Endothelial cell (in vitro differentiated cells): Measurements from ENCODE around the gene GARRE1. TPM values are rescaled to one million over a fixed set of nuclear protein-coding genes. Genes with fewer than 3 reads are reported as not detected.
A peak's percentile ranks its signal among the peaks of the same experiment; 100 is the strongest.
"Not testable (repeated sequence)": the region's sequence is repeated elsewhere in the genome, so short reads cannot be mapped to it uniquely, and the experiment has no call there.

Experiments
- DNase-seq: peaks from one replicate; pipeline ENCODE4 v3.0.0; 2021; ENCODE audit warnings: low spot score
- H3K27ac Mint-ChIP-seq: one replicate; pipeline ENCODE4 v1.8.0; 2021; ENCODE audit warnings: mixed read lengths, inconsistent platforms; ENCODE audit not compliant: unreplicated experiment
- H3K27me3 Mint-ChIP-seq: one replicate; pipeline ENCODE4 v1.8.0; 2021; ENCODE audit warnings: mild to moderate bottlenecking, moderate library complexity, mixed read lengths, inconsistent platforms; ENCODE audit not compliant: unreplicated experiment
- H3K36me3 Mint-ChIP-seq: one replicate; pipeline ENCODE4 v1.8.0; 2021; ENCODE audit warnings: mild to moderate bottlenecking, low read depth, mixed read lengths, inconsistent platforms; ENCODE audit not compliant: unreplicated experiment
- H3K4me1 Mint-ChIP-seq: one replicate; pipeline ENCODE4 v1.8.0; 2021; ENCODE audit warnings: mild to moderate bottlenecking, mixed read lengths, inconsistent platforms; ENCODE audit not compliant: unreplicated experiment
- H3K4me3 Mint-ChIP-seq: one replicate; pipeline ENCODE4 v1.8.0; 2021; ENCODE audit warnings: mild to moderate bottlenecking, mixed read lengths, inconsistent platforms; ENCODE audit not compliant: unreplicated experiment
- H3K9me3 Mint-ChIP-seq: one replicate; pipeline ENCODE4 v1.8.0; 2021; ENCODE audit warnings: mixed read lengths, inconsistent platforms; ENCODE audit not compliant: unreplicated experiment
- total RNA-seq: library from RNA; stranded (reverse); fragmentation: NEBNext Ultra II Directional; extraction: Animal tissue kit (Norgen Biotek cat#: 25700); gene quantifications from one replicate; pipeline ENCODE4 v1.2.1, GENCODE V29; 2021; ENCODE audit not compliant: unreplicated experiment
- TF ChIP-seq, protein P1 (sequence below): fragments of 200-600 bp; sonication (generic); IDR thresholded peaks from one replicate; pipeline ENCODE4 v1.5.0; 2021; ENCODE audit warnings: antibody characterized with exemption; ENCODE audit not compliant: unreplicated experiment

Gene GARRE1
- total RNA-seq, 1 donor from 2014 or later = 49.0 TPM

DNA sequence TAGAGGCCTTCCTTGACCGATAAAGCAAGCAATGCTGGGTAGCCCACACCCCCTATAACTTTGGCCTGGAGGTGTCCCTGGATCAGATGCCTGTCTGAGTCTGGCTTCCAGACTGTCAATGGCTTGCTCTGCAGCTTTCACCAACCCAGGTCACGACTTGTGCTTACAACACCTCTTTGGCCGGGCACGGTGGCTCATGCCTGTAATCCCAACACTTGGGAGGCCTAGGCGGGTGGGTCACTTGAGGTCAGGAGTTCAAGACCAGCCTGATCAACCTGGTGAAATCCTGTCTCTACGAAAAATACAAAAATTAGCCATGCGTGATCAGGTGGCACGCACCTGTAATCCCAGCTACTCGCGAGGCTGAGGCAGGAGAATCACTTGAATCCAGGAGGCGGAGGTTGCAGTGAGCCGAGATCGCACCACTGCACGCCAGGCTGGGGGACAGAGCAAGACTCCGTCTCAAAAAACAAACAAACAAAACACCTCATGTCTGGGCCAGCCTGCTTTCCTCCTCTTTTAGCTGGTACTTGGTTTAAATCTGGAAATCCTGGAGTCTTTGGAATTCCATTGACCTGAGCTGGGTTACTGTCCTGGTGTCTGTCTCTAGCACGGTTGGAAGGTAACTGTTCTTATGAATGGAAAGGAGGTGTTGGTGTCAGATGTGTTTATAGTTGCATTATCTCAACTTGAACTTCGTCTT, 10.3 kb upstream of the GARRE1 start:
- Mint-ChIP-seq H3K4me1 (no peaks in the 10 kb centered on the region), H3K36me3 (no peaks in the 10 kb centered on the region), H3K27ac (no peak overlapping the region), H3K27me3 (peaks cover 1% of the 10 kb centered on the region), H3K9me3 (no peaks in the 10 kb centered on the region), H3K4me3 (no peak overlapping the region)
- no peak for DNase-seq
- TF ChIP-seq, protein P1, sequence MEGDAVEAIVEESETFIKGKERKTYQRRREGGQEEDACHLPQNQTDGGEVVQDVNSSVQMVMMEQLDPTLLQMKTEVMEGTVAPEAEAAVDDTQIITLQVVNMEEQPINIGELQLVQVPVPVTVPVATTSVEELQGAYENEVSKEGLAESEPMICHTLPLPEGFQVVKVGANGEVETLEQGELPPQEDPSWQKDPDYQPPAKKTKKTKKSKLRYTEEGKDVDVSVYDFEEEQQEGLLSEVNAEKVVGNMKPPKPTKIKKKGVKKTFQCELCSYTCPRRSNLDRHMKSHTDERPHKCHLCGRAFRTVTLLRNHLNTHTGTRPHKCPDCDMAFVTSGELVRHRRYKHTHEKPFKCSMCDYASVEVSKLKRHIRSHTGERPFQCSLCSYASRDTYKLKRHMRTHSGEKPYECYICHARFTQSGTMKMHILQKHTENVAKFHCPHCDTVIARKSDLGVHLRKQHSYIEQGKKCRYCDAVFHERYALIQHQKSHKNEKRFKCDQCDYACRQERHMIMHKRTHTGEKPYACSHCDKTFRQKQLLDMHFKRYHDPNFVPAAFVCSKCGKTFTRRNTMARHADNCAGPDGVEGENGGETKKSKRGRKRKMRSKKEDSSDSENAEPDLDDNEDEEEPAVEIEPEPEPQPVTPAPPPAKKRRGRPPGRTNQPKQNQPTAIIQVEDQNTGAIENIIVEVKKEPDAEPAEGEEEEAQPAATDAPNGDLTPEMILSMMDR = no peak

DNA sequence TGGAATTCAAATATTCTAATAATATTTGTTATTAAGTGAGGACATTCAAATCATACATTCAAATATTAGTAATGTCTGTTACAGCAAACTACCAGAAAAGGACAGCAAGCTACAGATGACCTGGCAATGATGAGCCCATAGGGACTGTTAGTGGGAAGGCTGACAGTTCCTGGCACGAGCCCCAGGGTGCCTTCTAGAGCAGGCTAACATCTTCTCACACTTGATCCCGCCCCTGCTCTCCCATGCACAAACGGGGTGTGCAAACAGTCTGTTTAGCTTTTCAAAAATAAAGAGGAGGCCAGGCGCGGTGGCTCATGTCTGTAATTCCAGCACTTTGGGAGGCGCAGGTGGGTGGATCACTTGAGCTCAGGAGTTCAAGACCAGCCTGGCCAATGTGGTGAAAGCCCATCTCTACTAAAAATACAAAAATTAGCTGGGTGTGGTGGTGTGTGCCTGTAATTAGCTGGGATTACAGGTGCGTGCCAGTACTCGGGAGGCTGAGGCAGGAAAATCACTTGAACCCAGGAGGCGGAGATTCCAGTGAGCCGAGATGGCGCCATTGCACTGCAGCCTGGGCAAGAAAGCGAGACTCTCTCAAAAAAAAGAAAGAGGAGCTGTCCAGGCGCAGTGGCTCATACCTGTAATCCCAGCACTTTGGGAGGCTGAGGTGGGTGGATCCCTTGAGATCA, 9.6 kb upstream of the GARRE1 start:
- Mint-ChIP-seq H3K4me3 (no peak overlapping the region), H3K27ac (no peak overlapping the region), H3K27me3 (peaks cover 1% of the 10 kb centered on the region), H3K4me1 (no peaks in the 10 kb centered on the region), H3K9me3 (no peaks in the 10 kb centered on the region), H3K36me3 (no peaks in the 10 kb centered on the region)
- TF ChIP-seq, protein P1 = no peak
- no peak for DNase-seq

DNA sequence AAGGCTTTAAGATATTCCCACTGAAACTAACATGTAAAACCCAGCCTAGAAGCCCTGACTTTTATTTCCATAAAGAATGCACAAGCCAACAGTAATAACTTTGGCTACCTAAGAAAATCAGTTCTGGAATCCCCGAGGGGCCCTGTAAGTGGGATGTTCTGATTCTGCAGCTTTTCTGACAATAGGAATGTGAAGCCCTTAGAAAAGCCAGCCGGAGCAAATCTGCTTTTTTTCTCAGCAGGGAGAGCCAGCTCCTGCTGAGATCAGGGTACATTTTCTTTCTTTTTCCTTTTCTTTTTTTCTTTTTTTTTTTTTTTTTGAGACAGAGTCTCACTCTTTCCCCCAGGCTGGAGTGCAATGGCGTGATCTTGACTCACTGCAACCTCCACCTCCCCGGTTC, 8.0 kb upstream of the GARRE1 start:
- Mint-ChIP-seq H3K36me3 (peaks cover 3% of the 10 kb centered on the region), H3K9me3 (no peaks in the 10 kb centered on the region), H3K27me3 (peaks cover 1% of the 10 kb centered on the region), H3K27ac (no peak overlapping the region), H3K4me3 (no peak overlapping the region), H3K4me1 (no peaks in the 10 kb centered on the region)
- DNase-seq = no peak
- TF ChIP-seq, protein P1 = no peak

DNA sequence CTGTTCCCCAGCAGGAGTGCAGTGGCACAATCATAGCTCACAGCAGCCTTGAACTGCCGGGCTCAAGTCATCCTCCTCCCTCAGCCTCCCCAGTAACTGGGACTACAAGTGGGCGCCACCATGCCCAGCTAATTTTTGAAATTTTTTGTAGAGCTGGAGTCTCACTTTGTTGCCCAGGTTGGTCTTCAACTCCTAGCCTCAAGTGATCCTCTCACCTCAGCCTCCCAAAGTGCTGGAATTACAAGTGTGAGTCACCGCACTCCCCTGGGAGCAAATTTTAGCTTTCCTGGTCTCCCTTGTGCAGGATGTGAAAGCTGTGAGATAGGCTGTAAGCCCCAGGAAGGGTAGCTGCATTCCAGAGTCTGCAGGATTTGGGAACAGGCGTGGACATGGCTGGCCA, 5.4 kb upstream of the GARRE1 start:
- peaks cover 2% of the 10 kb centered on the region for H3K4me1 Mint-ChIP-seq
- H3K36me3 Mint-ChIP-seq = peaks cover 4% of the 10 kb centered on the region
- TF ChIP-seq, protein P1 = no peak
- no peak overlapping the region for H3K4me3 Mint-ChIP-seq
- H3K27ac Mint-ChIP-seq = no peak overlapping the region
- H3K9me3 Mint-ChIP-seq = no peaks in the 10 kb centered on the region
- H3K27me3 Mint-ChIP-seq = peaks cover 4% of the 10 kb centered on the region
- no peak for DNase-seq

DNA sequence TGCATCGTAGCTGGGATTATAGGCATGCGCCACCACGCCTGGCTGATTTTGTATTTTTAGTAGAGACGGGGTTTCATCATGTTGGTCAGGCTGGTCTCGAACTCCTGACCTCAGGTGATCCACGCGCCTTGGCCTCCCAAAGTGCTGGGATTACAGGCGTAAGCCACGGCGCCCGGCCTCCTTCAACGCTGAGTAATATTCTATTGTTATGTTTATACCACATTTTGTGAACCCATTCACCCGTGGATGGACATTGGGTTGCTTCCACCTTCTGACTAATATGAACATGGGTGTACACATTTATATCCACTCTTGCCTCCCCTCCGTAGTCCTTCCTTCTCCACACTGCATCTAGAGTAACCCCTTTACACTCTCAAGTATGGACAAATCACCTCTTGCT, 1.2 kb upstream of the GARRE1 start:
- Mint-ChIP-seq H3K27me3 (peaks cover 10% of the 10 kb centered on the region), H3K27ac (peak overlapping the region; percentile 99), H3K36me3 (peaks cover 13% of the 10 kb centered on the region), H3K4me3 (peak overlapping the region; percentile 97)
- not testable (repeated sequence) for H3K9me3 Mint-ChIP-seq, DNase-seq, H3K4me1 Mint-ChIP-seq

DNA sequence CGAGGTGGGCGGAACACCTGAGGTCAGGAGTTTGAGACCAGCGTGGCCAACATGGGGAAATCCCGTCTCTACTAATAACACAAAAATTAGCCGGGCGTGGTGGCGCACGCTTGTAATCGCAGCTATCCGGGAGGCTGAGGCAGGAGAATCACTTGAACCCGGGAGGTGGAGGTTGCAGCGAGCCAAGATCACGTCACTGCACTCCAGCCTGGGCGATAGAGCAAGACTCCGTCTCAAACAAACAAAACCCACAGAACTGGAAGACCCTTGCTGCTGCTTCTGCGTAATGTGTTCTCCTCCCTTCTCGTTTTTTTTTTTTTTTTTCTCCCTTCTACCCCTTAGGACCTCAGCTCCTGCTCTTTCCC, 691 bp upstream of the GARRE1 start:
- not testable (repeated sequence) for H3K4me1 Mint-ChIP-seq, H3K9me3 Mint-ChIP-seq, DNase-seq
- peaks cover 10% of the 10 kb centered on the region for H3K27me3 Mint-ChIP-seq
- H3K4me3 Mint-ChIP-seq = peak overlapping the region; percentile 97
- H3K36me3 Mint-ChIP-seq = peaks cover 14% of the 10 kb centered on the region
- H3K27ac Mint-ChIP-seq = peak overlapping the region; percentile 99
